Liver (tissue), 9 donors: ENCODE measurements around the gene TMEM14C. TPM values are rescaled to one million over a fixed set of nuclear protein-coding genes. Genes with fewer than 3 reads are reported as not detected.

Experiments
- DNase-seq: peaks from one replicate; pipeline ENCODE4 v3.0.0-alpha.2; 2017; ENCODE audit warnings: low spot score
- H3K27ac ChIP-seq, 2 donors: one replicate each; pipeline ENCODE4 v1.7.0; 2013; ENCODE audit warnings: inconsistent platforms in 2 of 2, low read length in 2 of 2, control low read depth in 1 of 2, low read depth in 1 of 2, mild to moderate bottlenecking in 1 of 2
- H3K27me3 ChIP-seq, 4 donors: one replicate each; pipeline versions ENCODE4 v1.6.1 to v1.7.0; 2013; ENCODE audit warnings: low read length in 3 of 4, inconsistent platforms in 1 of 4, mild to moderate bottlenecking in 1 of 4, moderate library complexity in 1 of 4; ENCODE audit not compliant: control insufficient read depth in 4 of 4, insufficient read depth in 4 of 4
- H3K36me3 ChIP-seq, 4 donors: one replicate each; pipeline versions ENCODE4 v1.6.1 to v1.7.0; 2013; ENCODE audit warnings: low read length in 3 of 4, mild to moderate bottlenecking in 3 of 4, low read depth in 1 of 4, moderate library complexity in 1 of 4; ENCODE audit not compliant: control insufficient read depth in 4 of 4, insufficient read depth in 3 of 4
- H3K4me1 ChIP-seq, 4 donors: one replicate each; pipeline versions ENCODE4 v1.6.1 to v1.7.0; 2013; ENCODE audit warnings: low read length in 3 of 4, mild to moderate bottlenecking in 3 of 4, moderate library complexity in 1 of 4; ENCODE audit not compliant: control insufficient read depth in 4 of 4, insufficient read depth in 4 of 4
- H3K4me3 ChIP-seq, 3 donors: one replicate each; pipeline versions ENCODE4 v1.6.1 to v1.7.0; 2013; ENCODE audit warnings: low read length in 3 of 3, control low read depth in 1 of 3, low read depth in 1 of 3, mild to moderate bottlenecking in 1 of 3
- H3K9ac ChIP-seq, 2 donors: one replicate each; pipeline ENCODE4 v1.7.0; 2013; ENCODE audit warnings: low read length in 2 of 2, mild to moderate bottlenecking in 2 of 2, moderate library complexity in 2 of 2, control low read depth in 1 of 2, low read depth in 1 of 2
- H3K9me3 ChIP-seq, 4 donors: one replicate each; pipeline versions ENCODE4 v1.6.1 to v1.7.0; 2013; ENCODE audit warnings: low read length in 3 of 4; ENCODE audit not compliant: control insufficient read depth in 4 of 4
- ATF3 ChIP-seq: IDR thresholded peaks from 2 replicates; pipeline ENCODE4 v1.6.1; 2016; ENCODE audit warnings: antibody characterized with exemption
- CTCF ChIP-seq: fragments of 150-350 bp; IDR thresholded peaks from 2 replicates; pipeline ENCODE4 v1.5.1; 2017; ENCODE audit warnings: improper control_type of control experiment, low read depth, low read length; ENCODE audit not compliant: missing input control
- EGR1 ChIP-seq, 2 donors: IDR thresholded peaks; 2 replicates each; pipeline ENCODE4 v1.6.1; 2016 to 2018; ENCODE audit warnings: antibody characterized with exemption in 2 of 2, low read depth in 2 of 2
- FOXA1 ChIP-seq: IDR thresholded peaks from 2 replicates; pipeline ENCODE4 v1.6.1; 2016; ENCODE audit warnings: antibody characterized with exemption
- FOXA2 ChIP-seq: IDR thresholded peaks from 2 replicates; pipeline ENCODE4 v1.6.1; 2016; ENCODE audit warnings: antibody characterized with exemption
- GABPA ChIP-seq, 2 donors: IDR thresholded peaks in 1 of 2; conservative IDR thresholded peaks in 1 of 2; 2 replicates each; pipeline ENCODE4 v1.6.1; 2016; ENCODE audit warnings: antibody characterized with exemption in 2 of 2, mild to moderate bottlenecking in 1 of 2, moderate library complexity in 1 of 2
- HNF4A ChIP-seq, 2 donors: conservative IDR thresholded peaks; 2 replicates each; pipeline ENCODE4 v1.6.1; 2016; ENCODE audit warnings: antibody characterized with exemption in 2 of 2, mild to moderate bottlenecking in 2 of 2
- HNF4G ChIP-seq: IDR thresholded peaks from 2 replicates; pipeline ENCODE4 v1.6.1; 2016; ENCODE audit warnings: antibody characterized with exemption
- JUND ChIP-seq, 2 donors: IDR thresholded peaks; 2 replicates each; pipeline ENCODE4 v1.6.1; 2016; ENCODE audit warnings: antibody characterized with exemption in 2 of 2
- MAX ChIP-seq: IDR thresholded peaks from 2 replicates; pipeline ENCODE4 v1.6.1; 2016; ENCODE audit warnings: antibody characterized with exemption
- NR2F2 ChIP-seq: IDR thresholded peaks from 2 replicates; pipeline ENCODE4 v1.6.1; 2016; ENCODE audit warnings: antibody characterized with exemption
- RAD21 ChIP-seq, 2 donors: IDR thresholded peaks; 2 replicates each; pipeline ENCODE4 v1.6.1; 2016; ENCODE audit warnings: antibody characterized with exemption in 2 of 2, mild to moderate bottlenecking in 2 of 2
- REST ChIP-seq: IDR thresholded peaks from 2 replicates; pipeline ENCODE4 v1.6.1; 2016; ENCODE audit warnings: antibody characterized with exemption, mild to moderate bottlenecking
- RXRA ChIP-seq, 2 donors: IDR thresholded peaks; 2 replicates each; pipeline ENCODE4 v1.6.1; 2017 to 2018; ENCODE audit warnings: antibody characterized with exemption in 2 of 2, mild to moderate bottlenecking in 1 of 2
- SP1 ChIP-seq: IDR thresholded peaks from 2 replicates; pipeline ENCODE4 v1.6.1; 2018; ENCODE audit warnings: antibody characterized with exemption, mild to moderate bottlenecking
- TAF1 ChIP-seq: conservative IDR thresholded peaks from 2 replicates; pipeline ENCODE4 v1.6.1; 2016; ENCODE audit warnings: antibody characterized with exemption, mild to moderate bottlenecking
- YY1 ChIP-seq: IDR thresholded peaks from 2 replicates; pipeline ENCODE4 v1.6.1; 2016; ENCODE audit warnings: antibody characterized with exemption, mild to moderate bottlenecking
- ZBTB33 ChIP-seq: IDR thresholded peaks from 2 replicates; pipeline ENCODE4 v1.6.1; 2016; ENCODE audit warnings: antibody characterized with exemption
- WGBS: extraction: QIAGEN DNeasy Blood & Tissue Kit; methylation state at CpG from one replicate; pipeline ENCODE4 v1.1.7; 2013; 5-methylcytosine and 5-hydroxymethylcytosine counted together
- polyA plus RNA-seq, 2 donors: library from polyadenylated mRNA; stranded (reverse) in 1 of 2; unstranded in 1 of 2; fragments of 200-250 nt in 1 of 2; fragments of >200 nt in 1 of 2; fragmentation: Nextera tagmentation in 1 of 2; extraction: Ambion mirVana in 1 of 2; gene quantifications; one replicate each; pipeline versions ENCODE4 v1.2.1 to v1.2.3, GENCODE V29; 2013 to 2015
- total RNA-seq, 2 donors: library from RNA; depleted of rRNA; stranded (reverse); fragments of >200 nt; gene quantifications; one replicate each; pipeline ENCODE4 v1.2.3, GENCODE V29; 2014
- donor health status: healthy.
- donor health status: healthy.
- donor health status: healthy.
- donor health status: healthy.
- donor health status: healthy.

TMEM14C gene
- total and polyA plus RNA-seq, 4 donors, result 36.8 to 239 (median 94.9) TPM

GRCh38 chr6:10685092-10685915 lies 37.6 kb upstream of the TMEM14C start:
- Histone ChIP-seq H3K27ac (no peak overlapping the region), H3K36me3 (no peaks in the 10 kb centered on the region), H3K4me1 (peaks cover 0 to 2% (median 0%) of the 10 kb centered on the region in 4 donors), H3K9ac (no peak overlapping the region), H3K27me3 (no peaks in the 10 kb centered on the region), H3K9me3 (no peaks in the 10 kb centered on the region), H3K4me3 (no peak overlapping the region)
- TF ChIP-seq RAD21 (IDR thresholded peaks at IDR 0.05), result no peak
- no peak for TF ChIP-seq NR2F2
- no peak for TF ChIP-seq FOXA1
- TF ChIP-seq YY1, result no peak
- TF ChIP-seq ZBTB33, result no peak
- no peak for TF ChIP-seq HNF4G
- TF ChIP-seq RXRA (IDR thresholded peaks at IDR 0.05), result no peak
- no peak for TF ChIP-seq CTCF
- TF ChIP-seq SP1, result no peak
- TF ChIP-seq ATF3, result no peak
- TF ChIP-seq MAX, result no peak
- no peak for TF ChIP-seq TAF1
- TF ChIP-seq GABPA (IDR thresholded peaks at IDR 0.05 in 1 of 2, conservative IDR thresholded peaks at IDR 0.05 in 1 of 2), result no peak
- TF ChIP-seq HNF4A (conservative IDR thresholded peaks at IDR 0.05), result no peak
- no peak for TF ChIP-seq JUND (IDR thresholded peaks at IDR 0.05)
- TF ChIP-seq FOXA2, result no peak
- no peak for TF ChIP-seq EGR1 (IDR thresholded peaks at IDR 0.05; ENCODE audit: low read depth in 2 of 2)
- no peak for TF ChIP-seq REST
- DNase-seq, result no peak
- 78% methylated on average over 3 of the region's 3 CpGs for WGBS
